GM21576 (cell line): ENCODE results near the gene JARID2.
"Not testable (repeated sequence)": the region's sequence is repeated elsewhere in the genome, so short reads cannot be mapped to it uniquely, and the experiment has no call there.

Source experiments
- ATAC-seq: cut with Tn5 transposase; IDR thresholded peaks from one replicate; pipeline ENCODE4 v1.9.1; 2021; ENCODE audit warnings: mild to moderate bottlenecking, moderate library complexity; ENCODE audit not compliant: unreplicated experiment

Gene JARID2

DNA sequence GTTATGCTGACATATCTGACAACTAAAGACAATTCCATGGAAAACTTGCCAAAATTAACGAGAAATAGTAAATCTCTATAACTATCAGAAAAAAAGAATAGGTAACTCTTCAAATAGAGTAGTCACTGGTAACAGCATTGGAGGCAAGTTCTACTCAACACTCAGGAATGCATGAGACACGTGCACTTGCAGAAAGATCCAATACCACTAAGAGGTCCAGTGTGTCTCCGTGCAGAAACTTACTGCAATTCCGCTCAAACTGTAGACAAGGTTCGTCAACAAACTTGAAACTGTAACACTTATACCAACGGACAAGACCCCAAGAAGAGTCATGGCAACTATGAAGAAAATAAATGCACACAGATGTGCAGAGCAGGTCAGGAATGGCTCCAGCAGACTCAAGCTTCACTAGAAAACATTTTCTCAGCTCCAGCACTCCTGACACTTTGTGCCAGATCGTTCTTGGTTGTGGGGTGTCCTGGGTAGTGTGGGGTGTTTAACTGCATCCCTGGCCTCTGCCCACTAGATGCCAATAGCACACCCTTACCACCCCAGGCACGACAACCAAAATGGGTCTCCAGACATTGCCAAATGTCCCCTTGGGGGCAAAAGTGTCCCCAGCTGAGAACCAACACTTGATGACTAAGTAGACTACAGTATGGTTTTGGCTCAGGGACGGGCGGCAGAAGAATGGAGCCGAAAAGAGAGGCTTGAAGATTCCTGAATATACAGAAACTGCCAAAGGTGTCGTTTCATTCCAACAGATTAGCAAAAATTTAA is 282.2 kb downstream of the JARID2 start:
- ATAC-seq: no peak

- ATAC-seq: no peak
Measured at GRCh38 chr6:15528870-15529269, 283.0 kb downstream of the JARID2 start.

DNA sequence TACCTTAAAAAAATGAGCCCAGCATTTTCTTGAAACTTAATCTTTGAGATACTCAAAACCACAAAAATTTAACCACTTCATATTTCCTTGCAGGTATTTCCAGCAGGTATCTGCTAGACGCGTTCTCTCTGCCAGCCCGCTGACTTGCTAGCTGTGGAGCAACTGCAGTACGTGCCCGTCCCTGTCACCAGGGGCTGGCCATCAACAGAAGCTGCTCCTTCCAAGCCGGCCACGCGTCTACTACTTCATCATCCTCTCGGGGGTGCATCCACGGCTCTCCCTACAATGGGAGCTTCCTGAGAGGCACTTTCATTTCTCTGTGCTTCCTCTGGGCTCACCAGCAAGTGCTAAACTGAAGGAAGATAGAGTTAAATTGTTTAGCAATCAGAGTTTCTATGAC is 284.5 kb downstream of the JARID2 start:
- ATAC-seq: no peak

GRCh38 chr6:15531973-15532372 is 286.1 kb downstream of the JARID2 start:
- ATAC-seq: no peak

DNA sequence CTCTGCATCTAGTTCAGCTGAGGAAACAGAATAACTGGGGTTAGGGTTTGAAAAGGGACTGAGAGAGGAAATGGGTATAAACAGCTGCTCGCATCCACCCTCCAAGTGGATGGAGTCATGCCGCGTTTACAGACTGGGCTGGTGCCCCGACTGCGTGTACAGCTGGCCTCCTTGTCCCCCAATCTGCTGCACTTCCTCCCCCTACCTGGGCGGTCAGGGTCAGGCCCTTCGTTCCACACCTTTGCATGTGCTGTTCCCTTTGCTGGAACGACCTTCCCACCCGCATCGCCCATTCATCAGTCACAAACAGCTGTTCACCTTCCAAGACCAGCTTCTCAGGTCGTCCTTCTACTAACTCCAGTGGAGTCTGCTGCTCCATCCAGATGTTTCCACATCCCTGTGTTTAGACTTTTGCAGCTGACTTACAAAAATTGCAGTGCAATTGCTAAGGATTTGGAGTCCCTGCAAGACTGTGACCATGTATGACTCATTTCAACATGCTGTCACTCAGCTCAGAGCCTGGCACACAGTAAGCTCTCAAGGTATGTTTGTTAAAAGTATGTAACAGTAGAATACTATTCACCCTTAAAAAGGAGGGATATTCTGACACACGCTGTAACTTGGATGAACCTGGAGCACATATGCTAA is 287.6 kb downstream of the JARID2 start:
- ATAC-seq: no peak

DNA sequence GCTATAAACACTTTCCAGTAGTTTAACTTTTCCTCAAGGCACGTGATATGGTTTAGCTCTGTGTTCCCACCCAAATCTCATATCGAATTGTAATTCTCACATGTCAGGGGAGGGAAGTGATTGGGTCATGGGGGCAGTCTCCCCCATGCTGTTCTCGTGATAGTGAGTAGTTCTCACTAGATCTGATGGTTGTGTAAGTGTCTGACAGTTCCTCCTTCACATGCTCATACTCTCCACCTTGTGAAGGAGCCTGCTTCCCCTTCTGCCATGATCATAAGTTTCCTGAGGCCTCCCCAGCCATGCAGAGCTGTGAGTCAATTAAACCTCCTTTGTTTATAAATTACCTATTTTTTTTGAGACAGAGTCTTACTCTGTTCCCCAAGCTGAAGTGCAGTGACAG is 289.1 kb downstream of the JARID2 start:
- ATAC-seq: no peak

- ATAC-seq: no peak
Measured at GRCh38 chr6:15535495-15536197, 289.8 kb downstream of the JARID2 start.

- ATAC-seq: no peak
Measured at GRCh38 chr6:15536198-15536955, 290.5 kb downstream of the JARID2 start.

- ATAC-seq: no peak
Measured at GRCh38 chr6:15538106-15538505, 292.2 kb downstream of the JARID2 start.

- no peak for ATAC-seq
Measured at GRCh38 chr6:15538766-15539495, 293.1 kb downstream of the JARID2 start.

GRCh38 chr6:15539722-15540270 is 293.9 kb downstream of the JARID2 start:
- no peak for ATAC-seq

GRCh38 chr6:15543332-15543917 is 297.6 kb downstream of the JARID2 start:
- not testable (repeated sequence) for ATAC-seq

DNA sequence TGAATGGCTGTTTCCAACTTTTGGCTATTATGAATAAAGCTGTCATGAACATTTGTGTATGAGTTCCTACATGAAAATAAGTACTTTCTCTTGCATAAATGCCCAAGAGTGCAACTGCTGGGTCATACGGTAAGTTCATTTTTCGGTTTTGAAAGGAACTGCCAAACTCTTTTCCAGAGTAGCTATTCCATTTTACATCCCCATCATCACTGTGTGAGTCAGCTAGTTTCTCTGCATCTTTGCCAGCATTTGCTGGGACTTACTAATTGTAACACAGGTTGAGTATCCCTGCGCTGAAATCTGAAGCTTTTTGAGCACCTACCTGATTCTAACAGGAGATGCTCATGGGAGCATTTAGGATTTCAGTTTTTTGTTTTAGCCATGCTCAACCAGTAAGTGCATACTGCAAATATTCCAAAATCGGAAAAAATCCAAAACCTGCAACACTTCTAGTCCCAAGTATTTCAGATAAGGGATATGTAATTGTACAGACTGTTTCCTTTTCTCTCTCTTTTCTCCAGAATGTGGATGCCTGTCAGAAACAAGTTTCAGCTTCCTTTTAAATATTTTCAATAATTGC is 298.5 kb downstream of the JARID2 start:
- ATAC-seq: no peak

GRCh38 chr6:15546591-15546990 is 300.7 kb downstream of the JARID2 start:
- ATAC-seq: no peak

DNA sequence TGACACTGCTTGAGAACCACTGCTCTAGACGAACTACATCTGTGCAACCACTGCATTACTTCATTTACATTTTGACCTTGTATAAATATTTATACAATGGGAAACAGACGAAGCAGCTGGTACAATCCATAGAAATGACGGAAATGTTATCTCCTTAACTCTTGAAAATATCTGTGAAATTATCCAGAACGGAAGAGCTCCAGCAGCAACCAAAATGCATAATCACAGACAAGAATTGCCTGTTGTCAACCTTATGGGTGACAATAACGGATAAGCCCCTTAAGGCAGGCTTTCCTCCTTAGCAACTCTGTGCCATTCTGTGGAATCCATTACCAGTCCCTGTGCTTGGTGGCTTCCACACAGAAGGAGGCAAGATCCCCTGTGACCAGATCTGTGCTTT is 301.5 kb downstream of the JARID2 start:
- no peak for ATAC-seq

DNA sequence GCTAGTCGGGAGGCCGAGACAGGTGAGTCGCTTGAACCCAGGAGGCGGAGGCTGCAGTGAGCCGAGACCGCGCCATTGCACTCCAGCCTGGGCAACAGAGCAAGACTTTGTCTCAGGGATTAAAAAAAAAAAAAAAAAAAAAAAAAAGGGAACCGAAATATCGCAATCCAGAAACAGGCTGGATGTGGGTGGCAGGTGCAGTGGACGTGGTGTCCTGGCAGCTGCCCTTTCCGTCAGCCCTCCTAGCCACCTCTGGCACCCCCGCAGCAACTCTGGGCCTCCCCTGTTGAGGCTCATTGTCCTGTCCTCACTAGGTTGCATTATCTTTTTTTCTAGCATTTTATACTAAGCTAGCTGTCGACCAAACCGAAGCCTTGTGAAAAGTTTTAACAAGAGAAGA is 303.5 kb downstream of the JARID2 start:
- ATAC-seq: no peak

DNA sequence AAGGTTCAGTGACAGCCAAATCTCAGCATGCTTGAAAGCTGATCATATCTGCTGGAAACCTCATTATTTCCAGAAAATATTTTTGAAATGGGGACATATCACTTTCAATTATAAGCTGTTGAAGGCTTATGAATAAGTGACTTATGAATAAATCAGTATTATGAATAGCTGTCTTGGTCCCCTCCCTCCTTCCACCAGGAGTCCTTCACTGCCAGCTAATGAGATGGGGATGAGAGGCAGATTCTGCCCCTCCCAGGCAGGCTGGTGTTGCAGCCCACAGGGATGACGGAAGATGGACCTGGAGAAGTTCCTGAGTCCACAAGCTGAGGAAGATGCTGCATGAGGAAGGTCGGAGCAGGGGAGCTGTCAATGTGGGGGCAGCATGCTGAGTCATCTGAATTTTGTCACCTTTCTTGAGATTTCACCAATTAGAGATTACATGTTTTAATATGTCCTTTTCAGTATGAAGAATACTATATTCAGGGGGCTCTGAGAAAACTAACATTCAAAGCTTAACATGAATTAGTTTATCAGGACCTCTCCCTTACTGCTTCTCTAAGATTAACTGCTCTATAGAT is 304.8 kb downstream of the JARID2 start:
- no peak for ATAC-seq

- ATAC-seq: no peak
Measured at GRCh38 chr6:15551262-15551661, 305.4 kb downstream of the JARID2 start.

DNA sequence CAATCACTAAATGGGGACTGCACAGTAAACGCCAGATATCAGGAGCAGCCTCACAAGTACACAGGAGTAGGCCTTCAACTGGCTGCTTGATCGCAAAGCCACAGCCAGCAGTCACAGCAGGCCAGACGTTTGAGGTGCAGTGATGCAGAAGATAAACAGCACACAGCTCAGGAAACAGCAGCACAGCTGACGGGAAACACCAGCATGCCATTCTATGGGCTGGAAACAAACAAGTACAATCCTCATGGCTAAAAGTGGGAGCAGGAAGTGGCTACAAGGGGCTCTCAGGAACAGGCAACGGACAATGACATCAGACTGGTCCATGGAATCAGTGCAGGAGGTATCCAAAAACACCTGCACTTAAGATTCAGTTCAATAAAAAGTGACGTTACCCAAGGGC is 305.9 kb downstream of the JARID2 start:
- no peak for ATAC-seq
